Natural killer cell (primary cell): ENCODE data around the gene COL3A1. TPM values are rescaled to one million over a fixed set of nuclear protein-coding genes. Genes with fewer than 3 reads are reported as not detected.

Experiments used
- ATAC-seq, 3 donors: fragments of 150-1000 bp in 2 of 3; fragments of 200-7000 bp in 1 of 3; cut with Tn5 transposase; 1 replicate in 1 of 3; 2 replicates in 2 of 3; pipeline ENCODE4 v1.10.0; 2021; ENCODE audit warnings: mild to moderate bottlenecking in 2 of 3, moderate library complexity in 2 of 3
- DNase-seq, 2 donors: peaks; one replicate each; pipeline versions ENCODE4 v3.0.0 to v3.0.0-alpha.2; 2013 to 2021; ENCODE audit warnings: mixed read lengths in 1 of 2
- H3K27ac ChIP-seq: one replicate; pipeline ENCODE4 v1.5.1; 2013; ENCODE audit warnings: mild to moderate bottlenecking, low read length
- H3K27me3 ChIP-seq: one replicate; pipeline ENCODE4 v1.6.1; 2013; ENCODE audit warnings: low read length; ENCODE audit not compliant: control insufficient read depth, insufficient read depth
- H3K36me3 ChIP-seq: one replicate; pipeline ENCODE4 v1.6.1; 2013; ENCODE audit warnings: low read length; ENCODE audit not compliant: control insufficient read depth, insufficient read depth
- H3K4me1 ChIP-seq: one replicate; pipeline ENCODE4 v1.6.1; 2013; ENCODE audit warnings: low read length; ENCODE audit not compliant: control insufficient read depth, insufficient read depth
- H3K4me3 ChIP-seq: one replicate; pipeline ENCODE4 v1.5.1; 2013; ENCODE audit warnings: low read length
- H3K9me3 ChIP-seq: one replicate; pipeline ENCODE4 v1.6.1; 2013; ENCODE audit warnings: low read length; ENCODE audit not compliant: control insufficient read depth, insufficient read depth
- H3K27ac Mint-ChIP-seq, 2 donors: one replicate each; pipeline ENCODE4 v1.8.0; 2022; ENCODE audit warnings: mild to moderate bottlenecking in 2 of 2, mixed read lengths in 2 of 2, moderate library complexity in 1 of 2
- H3K27me3 Mint-ChIP-seq, 2 donors: one replicate each; pipeline ENCODE4 v1.8.0; 2022; ENCODE audit warnings: low read depth in 2 of 2, mixed read lengths in 2 of 2
- H3K36me3 Mint-ChIP-seq: one replicate; pipeline ENCODE4 v1.8.0; 2022; ENCODE audit warnings: mixed read lengths
- H3K4me1 Mint-ChIP-seq, 2 donors: one replicate each; pipeline ENCODE4 v1.8.0; 2022; ENCODE audit warnings: mixed read lengths in 2 of 2
- H3K4me3 Mint-ChIP-seq: one replicate; pipeline ENCODE4 v1.8.0; 2022; ENCODE audit warnings: mild to moderate bottlenecking, moderate library complexity, mixed read lengths
- H3K9me3 Mint-ChIP-seq, 2 donors: one replicate each; pipeline ENCODE4 v1.8.0; 2022; ENCODE audit warnings: mixed read lengths in 2 of 2
- WGBS: methylation state at CpG from one replicate; pipeline ENCODE4 v1.1.7; 2013; ENCODE audit warnings: missing lambda C conversion rate; ENCODE audit not compliant: insufficient coverage; 5-methylcytosine and 5-hydroxymethylcytosine counted together
- intact Hi-C: fragments of 100-400 bp; cut with micrococcal nuclease; formaldehyde crosslinking; loops from one replicate; pipeline ENCODE4 v1.14.2; 2022
- total RNA-seq, 4 donors: library from RNA; stranded (reverse); fragments of 120-200 nt in 1 of 4; gene quantifications; one replicate each; pipeline versions ENCODE4 v1.2.3 to v1.2.4, GENCODE V29; 2013 to 2022
- TF ChIP-seq, protein P1 (sequence below): fragments of 200-600 bp; IDR thresholded peaks from one replicate; pipeline ENCODE4 v1.8.0; 2022; ENCODE audit warnings: antibody characterized with exemption

COL3A1 gene
- total RNA-seq, 3 donors from 2014 or later (not counting 1 experiment from before 2014, with no cell fraction given): not detected

DNA sequence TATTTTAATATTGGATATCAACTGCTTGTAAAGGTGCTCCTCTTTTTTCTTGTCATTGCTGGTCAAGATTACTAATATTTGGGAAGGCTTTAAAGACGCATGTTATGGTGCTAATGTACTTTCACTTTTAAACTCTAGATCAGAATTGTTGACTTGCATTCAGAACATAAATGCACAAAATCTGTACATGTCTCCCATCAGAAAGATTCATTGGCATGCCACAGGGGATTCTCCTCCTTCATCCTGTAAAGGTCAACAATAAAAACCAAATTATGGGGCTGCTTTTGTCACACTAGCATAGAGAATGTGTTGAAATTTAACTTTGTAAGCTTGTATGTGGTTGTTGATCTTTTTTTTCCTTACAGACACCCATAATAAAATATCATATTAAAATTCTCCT, 38.2 kb downstream of the COL3A1 start:
- no peaks in the 10 kb centered on the region for H3K27me3 Mint-ChIP-seq
- Histone ChIP-seq H3K4me1 (no peaks in the 10 kb centered on the region), H3K4me3 (no peak overlapping the region), H3K36me3 (no peaks in the 10 kb centered on the region), H3K27ac (no peak overlapping the region), H3K9me3 (no peaks in the 10 kb centered on the region), H3K27me3 (no peaks in the 10 kb centered on the region)
- H3K4me3 Mint-ChIP-seq: no peak overlapping the region
- H3K4me1 Mint-ChIP-seq: no peaks in the 10 kb centered on the region
- H3K27ac Mint-ChIP-seq: no peak overlapping the region
- ATAC-seq: no peak
- intact Hi-C loops: no loop called here
- H3K36me3 Mint-ChIP-seq: no peaks in the 10 kb centered on the region
- TF ChIP-seq, protein P1, sequence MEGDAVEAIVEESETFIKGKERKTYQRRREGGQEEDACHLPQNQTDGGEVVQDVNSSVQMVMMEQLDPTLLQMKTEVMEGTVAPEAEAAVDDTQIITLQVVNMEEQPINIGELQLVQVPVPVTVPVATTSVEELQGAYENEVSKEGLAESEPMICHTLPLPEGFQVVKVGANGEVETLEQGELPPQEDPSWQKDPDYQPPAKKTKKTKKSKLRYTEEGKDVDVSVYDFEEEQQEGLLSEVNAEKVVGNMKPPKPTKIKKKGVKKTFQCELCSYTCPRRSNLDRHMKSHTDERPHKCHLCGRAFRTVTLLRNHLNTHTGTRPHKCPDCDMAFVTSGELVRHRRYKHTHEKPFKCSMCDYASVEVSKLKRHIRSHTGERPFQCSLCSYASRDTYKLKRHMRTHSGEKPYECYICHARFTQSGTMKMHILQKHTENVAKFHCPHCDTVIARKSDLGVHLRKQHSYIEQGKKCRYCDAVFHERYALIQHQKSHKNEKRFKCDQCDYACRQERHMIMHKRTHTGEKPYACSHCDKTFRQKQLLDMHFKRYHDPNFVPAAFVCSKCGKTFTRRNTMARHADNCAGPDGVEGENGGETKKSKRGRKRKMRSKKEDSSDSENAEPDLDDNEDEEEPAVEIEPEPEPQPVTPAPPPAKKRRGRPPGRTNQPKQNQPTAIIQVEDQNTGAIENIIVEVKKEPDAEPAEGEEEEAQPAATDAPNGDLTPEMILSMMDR: no peak
- no peak for DNase-seq
- H3K9me3 Mint-ChIP-seq: peaks cover 5 to 8% of the 10 kb centered on the region in 2 donors
- WGBS: no CpG with 5 or more reads among the region's 1 CpG

GRCh38 chr2:189013031-189013430, 38.9 kb downstream of the COL3A1 start:
- DNase-seq: no peak
- Mint-ChIP-seq H3K27me3 (no peaks in the 10 kb centered on the region), H3K4me3 (no peak overlapping the region), H3K27ac (no peak overlapping the region), H3K9me3 (peaks cover 8 to 9% of the 10 kb centered on the region in 2 donors), H3K4me1 (no peaks in the 10 kb centered on the region), H3K36me3 (no peaks in the 10 kb centered on the region)
- no peaks in the 10 kb centered on the region for H3K9me3 ChIP-seq
- H3K27ac ChIP-seq: no peak overlapping the region
- H3K36me3 ChIP-seq: no peaks in the 10 kb centered on the region
- TF ChIP-seq, protein P1: no peak
- H3K27me3 ChIP-seq: no peaks in the 10 kb centered on the region
- ATAC-seq: no peak
- H3K4me1 ChIP-seq: no peaks in the 10 kb centered on the region
- intact Hi-C loops: no loop called here
- H3K4me3 ChIP-seq: no peak overlapping the region
- no CpG with 5 or more reads among the region's 3 CpGs for WGBS

GRCh38 chr2:189013671-189014448, 39.7 kb downstream of the COL3A1 start:
- no peak for DNase-seq
- 79% methylated on average over 1 of the region's 2 CpGs for whole genome bisulfite sequencing
- intact Hi-C loops: no loop called here
- no peaks in the 10 kb centered on the region for H3K27me3 Mint-ChIP-seq
- H3K27ac Mint-ChIP-seq: no peak overlapping the region
- no peaks in the 10 kb centered on the region for H3K4me1 Mint-ChIP-seq
- Histone ChIP-seq H3K36me3 (no peaks in the 10 kb centered on the region), H3K4me1 (no peaks in the 10 kb centered on the region), H3K9me3 (no peaks in the 10 kb centered on the region), H3K27me3 (no peaks in the 10 kb centered on the region), H3K27ac (no peak overlapping the region), H3K4me3 (no peak overlapping the region)
- TF ChIP-seq, protein P1: no peak
- no peaks in the 10 kb centered on the region for H3K36me3 Mint-ChIP-seq
- no peak for ATAC-seq
- H3K9me3 Mint-ChIP-seq: peaks cover 8 to 10% of the 10 kb centered on the region in 2 donors
- H3K4me3 Mint-ChIP-seq: no peak overlapping the region
